PC-9 (cell line): ENCODE data around the gene TAMALIN. TPM values are rescaled to one million over a fixed set of nuclear protein-coding genes. Genes with fewer than 3 reads are reported as not detected.

Experiments
- BruUV-seq: library from RNA; stranded (reverse); fragments of 400-500 nt; replicated peaks from 2 replicates; lab custom pipeline; 2021; lab: Mats Ljungman, UMichigan
- CTCF ChIA-PET: fragments of 300-600 bp; sonication (Branson Sonifier 250); formaldehyde crosslinking; loops from one replicate; lab custom pipeline; 2022; ENCODE audit warnings: antibody characterized with exemption; lab: Charles Lee
- POLR2A ChIA-PET: fragments of 300-600 bp; sonication (Branson Sonifier 250); formaldehyde crosslinking; loops from one replicate; lab custom pipeline; 2022; ENCODE audit warnings: antibody characterized with exemption; ENCODE audit not compliant: unreplicated experiment; lab: Charles Lee
- DNase-seq, 2 experiments: peaks; one replicate each; pipeline versions ENCODE4 v3.0.0 to v3.0.0-alpha.2; 2015 to 2022; ENCODE audit warnings: mixed read lengths in 1 of 2
- H2AFZ ChIP-seq: fragments of 200-600 bp; sonication (generic); 2 replicates; pipeline ENCODE4 v1.8.1; 2017; ENCODE audit warnings: antibody characterized with exemption
- H3F3A ChIP-seq: fragments of 200-600 bp; sonication (generic); 2 replicates; pipeline ENCODE4 v1.8.1; 2017; ENCODE audit warnings: antibody characterized with exemption, mild to moderate bottlenecking, low read depth; ENCODE audit not compliant: insufficient read depth
- H3K27ac ChIP-seq: fragments of 200-600 bp; sonication (generic); 2 replicates; pipeline ENCODE4 v1.6.1; 2016; ENCODE audit warnings: mixed run types
- H3K27me3 ChIP-seq: fragments of 200-600 bp; sonication (generic); 2 replicates; pipeline ENCODE4 v1.6.1; 2016; ENCODE audit warnings: low read depth, mixed run types; ENCODE audit not compliant: insufficient read depth
- H3K36me3 ChIP-seq: fragments of 200-600 bp; sonication (generic); 2 replicates; pipeline ENCODE4 v1.6.1; 2016; ENCODE audit warnings: low read depth, mixed run types
- H3K4me1 ChIP-seq: fragments of 200-600 bp; sonication (generic); replicated peaks from 2 replicates; pipeline ENCODE4 v1.6.1; 2016; ENCODE audit warnings: mixed run types; ENCODE audit not compliant: insufficient read depth
- H3K4me2 ChIP-seq: fragments of 200-600 bp; sonication (generic); 2 replicates; pipeline ENCODE4 v1.6.1; 2017; ENCODE audit warnings: mixed run types
- H3K4me3 ChIP-seq: fragments of 200-600 bp; sonication (generic); 2 replicates; pipeline ENCODE4 v1.6.1; 2016; ENCODE audit warnings: mixed run types
- H3K79me2 ChIP-seq: fragments of 200-600 bp; sonication (generic); 2 replicates; pipeline ENCODE4 v1.6.1; 2017; ENCODE audit warnings: low read depth, mixed run types
- H3K9me2 ChIP-seq: fragments of 200-600 bp; sonication (generic); 2 replicates; pipeline ENCODE4 v1.8.1; 2017; ENCODE audit warnings: mild to moderate bottlenecking; ENCODE audit not compliant: insufficient read depth
- H3K9me3 ChIP-seq: fragments of 200-600 bp; sonication (generic); 2 replicates; pipeline ENCODE4 v1.8.1; 2016; ENCODE audit warnings: low read depth; ENCODE audit not compliant: insufficient read depth
- H4K20me1 ChIP-seq: fragments of 200-600 bp; sonication (generic); 2 replicates; pipeline ENCODE4 v1.8.1; 2017; ENCODE audit not compliant: insufficient read depth
- CTCF ChIP-seq: fragments of 200-600 bp; sonication (generic); conservative IDR thresholded peaks from 2 replicates; pipeline ENCODE4 v1.6.1; 2017; ENCODE audit warnings: mixed run types, antibody characterized with exemption, mild to moderate bottlenecking, moderate library complexity
- EZH2 ChIP-seq: fragments of 200-600 bp; sonication (generic); IDR thresholded peaks from 2 replicates; pipeline ENCODE4 v1.8.0; 2017; ENCODE audit warnings: antibody characterized with exemption, low read depth
- intact Hi-C: fragments of 100-400 bp; cut with micrococcal nuclease; formaldehyde crosslinking; loops from one replicate; pipeline ENCODE4 v1.10.0; 2022; ENCODE audit not compliant: unreplicated experiment
- total RNA-seq: library from RNA; stranded (reverse); gene quantifications from 2 replicates; pipeline ENCODE4 v1.2.3, GENCODE V29; 2021

The TAMALIN gene
- total RNA-seq, 1 experiment from 2014 or later: not detected

GRCh38 chr12:52020539-52021336, 14.0 kb downstream of the TAMALIN start:
- H3K36me3 ChIP-seq: no peaks in the 10 kb centered on the region
- no peaks in the 10 kb centered on the region for H4K20me1 ChIP-seq
- H3K9me3 ChIP-seq: no peaks in the 10 kb centered on the region
- H3F3A ChIP-seq: peaks cover 8% of the 10 kb centered on the region; the same call in 1 of the 2 replicates
- no peak overlapping the region for H2AFZ ChIP-seq
- CTCF ChIA-PET: interaction anchor here (0.6 to 2.2 kb wide), 4 partner anchors 17 to 816 kb away, joined by 3 to 28 read pairs (median 12); no protein-coding TSS in a partner anchor
- no peaks in the 10 kb centered on the region for H3K79me2 ChIP-seq
- 0 out of 2 replicates have a peak, but pooled peaks cover 3% of the 10 kb centered on the region for H3K4me1 ChIP-seq
- no peak overlapping the region for H3K4me2 ChIP-seq
- DNase-seq: peak in 1 of 2 experiments; percentile 31
- no TSS peak for BruUV-seq
- no peak overlapping the region for H3K27ac ChIP-seq
- H3K9me2 ChIP-seq: no peaks in the 10 kb centered on the region
- POLR2A ChIA-PET: no interaction called here
- no peak overlapping the region for H3K4me3 ChIP-seq
- intact Hi-C loops: loop anchor here (1.0 to 5.0 kb wide), 2 partner anchors 599 to 1943 kb away; no protein-coding TSS in a partner anchor
- TF ChIP-seq CTCF: peak; percentile 66
- no peak for TF ChIP-seq EZH2
- peaks cover 4% of the 10 kb centered on the region; the same call in 1 of the 2 replicates for H3K27me3 ChIP-seq

GRCh38 chr12:52022841-52023181, 16.1 kb downstream of the TAMALIN start:
- peak in 1 of 2 experiments; percentile 55 for DNase-seq

More at GRCh38 chr12:52022841-52023181, 16.1 kb downstream of the TAMALIN start:
- CTCF ChIA-PET: interaction anchor here (0.5 to 1.9 kb wide), 9 partner anchors 9 to 1428 kb away, joined by 3 to 25 read pairs (median 4); partner anchors contain the start of gene NR4A1
- H4K20me1 ChIP-seq: no peaks in the 10 kb centered on the region
- no peaks in the 10 kb centered on the region for H3K9me3 ChIP-seq
- peaks cover 4% of the 10 kb centered on the region; the same call in 1 of the 2 replicates for H3K27me3 ChIP-seq
- POLR2A ChIA-PET: interaction anchor here (0.7 to 0.9 kb wide), 3 partner anchors 28 to 124 kb away, joined by 3 to 7 read pairs (median 4); no protein-coding TSS in a partner anchor
- H3K4me1 ChIP-seq: 0 out of 2 replicates have a peak, but pooled peaks cover 6% of the 10 kb centered on the region
- H3K4me3 ChIP-seq: peak overlapping the region; percentile 71
- no peaks in the 10 kb centered on the region for H3K36me3 ChIP-seq
- H3K4me2 ChIP-seq: peak overlapping the region; percentile 85
- peaks cover 16% of the 10 kb centered on the region; the same call in 1 of the 2 replicates for H3F3A ChIP-seq
- TF ChIP-seq CTCF (no peak), EZH2 (no peak)
- intact Hi-C loops: loop anchor here (1.0 to 5.0 kb wide), 3 partner anchors 19 to 1946 kb away; no protein-coding TSS in a partner anchor
- H3K9me2 ChIP-seq: no peaks in the 10 kb centered on the region
- H3K27ac ChIP-seq: no peak overlapping the region
- H2AFZ ChIP-seq: peak overlapping the region; percentile 82
- no TSS peak for BruUV-seq
- no peaks in the 10 kb centered on the region for H3K79me2 ChIP-seq
